A673 (cell line): ENCODE data around the gene NDUFAF3. TPM values are rescaled to one million over a fixed set of nuclear protein-coding genes. Genes with fewer than 3 reads are reported as not detected.

Experiments
- BruUV-seq: library from RNA; stranded (reverse); fragments of 400-500 nt; replicated peaks from 2 replicates; lab custom pipeline; 2021; lab: Mats Ljungman, UMichigan
- CTCF ChIA-PET: fragments of 300-600 bp; sonication (Branson Sonifier 250); formaldehyde crosslinking; loops from one replicate; lab custom pipeline; 2022; ENCODE audit warnings: antibody characterized with exemption; lab: Charles Lee
- POLR2A ChIA-PET: fragments of 300-600 bp; sonication (Branson Sonifier 250); formaldehyde crosslinking; loops from one replicate; lab custom pipeline; 2022; ENCODE audit warnings: antibody characterized with exemption; ENCODE audit not compliant: low non-redundant PET; lab: Charles Lee
- DNase-seq: peaks from one replicate; pipeline ENCODE4 v3.0.0-alpha.2; 2015; ENCODE audit warnings: low spot score
- H3K27ac ChIP-seq: fragments of 200-600 bp; sonication (generic); 2 replicates; pipeline ENCODE4 v1.5.1; 2016; ENCODE audit warnings: mixed run types, low read depth, mild to moderate bottlenecking, mixed read lengths, antibody characterized with exemption, low read length; ENCODE audit not compliant: poor library complexity, severe bottlenecking
- H3K27me3 ChIP-seq: fragments of 200-600 bp; sonication (generic); replicated peaks from 2 replicates; pipeline ENCODE4 v1.6.1; 2017; ENCODE audit warnings: mixed run types, low read depth, mild to moderate bottlenecking, mixed read lengths, antibody characterized with exemption, low read length; ENCODE audit not compliant: insufficient read depth, poor library complexity
- H3K36me3 ChIP-seq: fragments of 200-600 bp; sonication (generic); 2 replicates; pipeline ENCODE4 v1.6.1; 2016; ENCODE audit warnings: mixed run types, mild to moderate bottlenecking, mixed read lengths, antibody characterized with exemption, low read length; ENCODE audit not compliant: insufficient read depth, poor library complexity, severe bottlenecking
- H3K4me1 ChIP-seq: fragments of 200-600 bp; sonication (generic); 2 replicates; pipeline ENCODE4 v1.6.1; 2017; ENCODE audit warnings: mixed run types, mild to moderate bottlenecking, mixed read lengths, antibody characterized with exemption, low read length; ENCODE audit not compliant: insufficient read depth, poor library complexity, severe bottlenecking
- H3K4me3 ChIP-seq: fragments of 200-600 bp; sonication (generic); 2 replicates; pipeline ENCODE4 v1.5.1; 2016; ENCODE audit warnings: low read depth, mixed run types, mild to moderate bottlenecking, mixed read lengths, low read length; ENCODE audit not compliant: poor library complexity, severe bottlenecking
- H3K9me3 ChIP-seq: fragments of 200-600 bp; sonication (generic); 2 replicates; pipeline ENCODE4 v1.6.1; 2016; ENCODE audit warnings: mixed run types, low read depth, mild to moderate bottlenecking, mixed read lengths, antibody characterized with exemption, low read length; ENCODE audit not compliant: poor library complexity, severe bottlenecking
- CTCF ChIP-seq: fragments of 300-800, 200-600 bp; sonication (generic); conservative IDR thresholded peaks from 2 replicates; pipeline ENCODE4 v1.5.1; 2017; ENCODE audit warnings: low read depth, mild to moderate bottlenecking, antibody characterized with exemption, low read length, moderate library complexity, mixed read lengths
- EZH2 ChIP-seq: fragments of 200-600 bp; sonication (generic); IDR thresholded peaks from 2 replicates; pipeline ENCODE4 v1.6.1; 2017; ENCODE audit warnings: borderline replicate concordance, low read depth, mild to moderate bottlenecking, mixed read lengths, antibody characterized with exemption, low read length; ENCODE audit not compliant: poor library complexity, severe bottlenecking
- intact Hi-C: fragments of 100-400 bp; cut with micrococcal nuclease; formaldehyde crosslinking; loops from one replicate; pipeline ENCODE4 v1.10.0; 2022; ENCODE audit not compliant: unreplicated experiment
- total RNA-seq: library from RNA; stranded (reverse); gene quantifications from 2 replicates; pipeline ENCODE4 v1.2.3, GENCODE V29; 2021

NDUFAF3 gene
- total RNA-seq, 1 experiment from 2014 or later, result 36.6 TPM

DNA sequence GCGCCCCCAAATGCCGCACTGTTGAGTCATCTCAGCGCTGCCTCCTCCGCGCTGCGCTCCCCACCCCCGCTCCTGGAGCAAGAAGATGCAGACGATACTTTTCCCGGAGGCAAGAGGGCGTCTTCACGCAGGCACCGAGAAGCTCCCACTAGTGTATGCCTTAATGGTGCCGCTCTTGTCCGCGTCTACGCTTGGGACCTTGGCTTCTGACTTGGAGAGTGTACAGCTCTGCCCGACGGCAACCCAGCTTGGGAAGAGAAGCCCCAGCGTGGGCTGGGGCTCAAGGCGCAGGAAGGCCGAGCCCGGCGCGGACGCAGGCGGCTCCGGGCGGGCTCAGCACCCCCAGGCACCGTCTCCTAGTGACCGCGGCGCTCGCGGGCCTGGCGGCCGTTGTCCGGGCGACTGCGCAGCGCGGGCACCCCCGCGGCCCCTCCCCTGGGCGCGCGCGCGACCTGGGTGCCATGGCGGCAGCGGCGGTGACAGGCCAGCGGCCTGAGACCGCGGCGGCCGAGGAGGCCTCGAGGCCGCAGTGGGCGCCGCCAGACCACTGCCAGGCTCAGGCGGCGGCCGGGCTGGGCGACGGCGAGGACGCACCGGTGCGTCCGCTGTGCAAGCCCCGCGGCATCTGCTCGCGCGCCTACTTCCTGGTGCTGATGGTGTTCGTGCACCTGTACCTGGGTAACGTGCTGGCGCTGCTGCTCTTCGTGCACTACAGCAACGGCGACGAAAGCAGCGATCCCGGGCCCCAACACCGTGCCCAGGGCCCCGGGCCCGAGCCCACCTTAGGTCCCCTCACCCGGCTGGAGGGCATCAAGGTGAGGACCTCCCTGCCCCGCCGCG is 31.9 kb upstream of the NDUFAF3 start, which contains the start of gene P4HTM:
Gene P4HTM, plus strand, starts transcription at position 446 of the 840 bp plus-strand sequence. Its CDS starts 16 bp downstream, at position 462.
- BruUV-seq, result no TSS peak
- CTCF ChIA-PET, result interaction anchor here (1.2 to 1.6 kb wide), 2 partner anchors 17 to 104 kb away, joined by 4 read pairs; partner anchors contain the start of genes QRICH1 and WDR6

DNA sequence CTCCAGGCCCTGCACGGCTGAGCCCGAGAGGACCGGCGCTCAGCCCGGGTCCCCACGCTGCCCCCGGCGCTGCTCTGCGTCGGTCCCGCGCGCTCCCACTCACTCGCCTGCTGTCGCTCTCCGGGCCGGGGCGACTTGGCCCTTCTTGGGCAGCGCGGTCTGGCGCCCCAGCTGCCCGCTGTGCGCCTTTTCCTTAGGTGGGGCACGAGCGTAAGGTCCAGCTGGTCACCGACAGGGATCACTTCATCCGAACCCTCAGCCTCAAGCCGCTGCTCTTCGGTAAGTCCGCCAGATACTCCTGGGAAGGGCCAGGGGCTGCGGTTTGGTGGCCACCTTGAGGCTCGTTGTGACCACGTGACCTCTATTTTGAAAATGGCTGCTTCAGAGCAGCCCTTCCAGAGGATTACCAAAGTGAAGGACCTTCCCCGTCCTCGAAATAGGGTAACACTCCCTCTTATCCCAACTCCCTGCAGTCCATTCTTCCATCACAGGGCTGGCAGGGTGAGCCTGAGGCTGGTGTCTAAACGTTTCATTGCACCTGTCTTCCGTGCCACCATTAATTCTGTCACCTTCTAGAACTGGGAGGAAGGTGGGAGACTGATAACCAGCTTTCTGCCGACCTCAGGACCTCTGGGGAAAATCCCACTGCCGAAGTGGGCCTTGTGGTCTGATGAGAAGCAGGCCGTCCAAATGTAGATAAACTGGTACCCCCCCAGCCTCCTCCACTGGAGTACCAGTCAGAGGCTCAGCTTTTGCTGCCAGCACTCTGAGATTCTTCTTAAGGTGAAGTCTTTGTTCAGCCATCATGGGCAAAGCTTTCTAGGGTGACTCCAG is 31.1 kb upstream of the NDUFAF3 start:
- no TSS peak for BruUV-seq
- no peaks in the 10 kb centered on the region for H3K36me3 ChIP-seq
- H3K27me3 ChIP-seq, result no peaks in the 10 kb centered on the region
- peak overlapping the region; percentile 75 for H3K27ac ChIP-seq
- TF ChIP-seq CTCF (no peak), EZH2 (no peak)
- POLR2A ChIA-PET, result no interaction called here
- DNase-seq, result no peak
- H3K4me1 ChIP-seq, result peaks cover 3% of the 10 kb centered on the region
- peak overlapping the region; percentile 64 for H3K4me3 ChIP-seq
- no peaks in the 10 kb centered on the region for H3K9me3 ChIP-seq
- CTCF ChIA-PET, result no interaction called here
- intact Hi-C loops, result no loop called here

More for the DNA sequence above, 31.9 kb upstream of the NDUFAF3 start, which contains the start of gene P4HTM:
- Histone ChIP-seq H3K9me3 (no peaks in the 10 kb centered on the region), H3K27ac (peak within 1 kb of the TSS; percentile 75), H3K4me1 (peaks cover 3% of the 10 kb centered on the region), H3K27me3 (no peaks in the 10 kb centered on the region), H3K4me3 (peak within 1 kb of the TSS; percentile 64), H3K36me3 (no peaks in the 10 kb centered on the region)
- no peak for TF ChIP-seq EZH2
- peak; percentile 43 for TF ChIP-seq CTCF
- POLR2A ChIA-PET, result interaction anchor here (1.2 kb wide), 1 partner anchor 17 kb away, joined by 5 read pairs; the partner anchor contains the start of gene WDR6
- DNase-seq, result peak; percentile 85
- intact Hi-C loops, result loop anchor here (5.0 kb wide), 1 partner anchor 457 kb away; no protein-coding TSS in a partner anchor

DNA sequence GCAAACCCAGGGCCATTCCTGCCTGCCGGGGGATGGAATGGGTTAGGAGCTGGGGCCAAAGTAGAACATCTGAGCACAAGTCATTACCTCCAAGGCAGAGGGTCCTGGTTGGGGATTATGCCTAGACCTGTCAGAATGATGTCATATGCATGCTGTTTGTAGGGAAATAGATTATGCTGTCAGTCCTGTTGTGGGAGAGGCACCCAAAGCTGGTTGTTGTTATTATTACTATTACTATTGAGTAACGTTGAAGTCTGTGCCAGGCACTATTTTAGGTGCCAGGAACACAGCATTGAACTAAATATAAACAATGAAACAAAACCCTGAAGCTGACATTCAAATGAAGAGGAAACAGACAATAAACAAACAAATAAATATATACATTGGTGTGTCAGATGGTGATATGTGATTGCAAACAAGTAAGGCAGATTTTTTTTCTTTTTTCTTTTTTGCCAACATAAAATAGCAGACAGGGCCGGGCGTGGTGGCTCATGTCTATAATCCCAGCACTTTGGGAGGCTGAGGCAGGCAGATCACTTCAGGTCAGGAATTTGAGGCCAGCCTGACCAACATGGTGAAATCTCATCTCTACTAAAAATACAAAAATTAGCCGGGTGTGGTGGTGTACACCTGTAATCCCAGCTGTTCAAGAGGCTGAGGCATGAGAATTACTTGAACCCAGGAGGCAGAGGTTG is 29.9 kb upstream of the NDUFAF3 start:
- no peaks in the 10 kb centered on the region for H3K27me3 ChIP-seq
- BruUV-seq, result no TSS peak
- intact Hi-C loops, result no loop called here
- DNase-seq, result no peak
- H3K36me3 ChIP-seq, result no peaks in the 10 kb centered on the region
- no peak for TF ChIP-seq EZH2
- TF ChIP-seq CTCF, result no peak
- CTCF ChIA-PET, result no interaction called here
- H3K4me1 ChIP-seq, result peaks cover 3% of the 10 kb centered on the region
- H3K9me3 ChIP-seq, result no peaks in the 10 kb centered on the region
- no peak overlapping the region for H3K4me3 ChIP-seq
- POLR2A ChIA-PET, result no interaction called here
- H3K27ac ChIP-seq, result no peak overlapping the region
